Panc1 (cell line): ENCODE results near the gene IGSF21. TPM values are rescaled to one million over a fixed set of nuclear protein-coding genes. Genes with fewer than 3 reads are reported as not detected.

Source experiments
- ATAC-seq: fragments of 200-7000 bp; cut with Tn5 transposase; 2 replicates; pipeline ENCODE4 v1.9.1; 2020; ENCODE audit warnings: mild to moderate bottlenecking, moderate library complexity
- BruUV-seq: library from RNA; stranded (reverse); fragments of 400-500 nt; replicated peaks from 2 replicates; lab custom pipeline; 2021; lab: Mats Ljungman, UMichigan
- CTCF ChIA-PET: fragments of 300-600 bp; sonication (Branson Sonifier 250); formaldehyde crosslinking; loops from one replicate; lab custom pipeline; 2022; ENCODE audit warnings: antibody characterized with exemption; lab: Charles Lee
- POLR2A ChIA-PET: fragments of 300-600 bp; sonication (Branson Sonifier 250); formaldehyde crosslinking; loops from one replicate; lab custom pipeline; 2022; ENCODE audit warnings: antibody characterized with exemption; lab: Charles Lee
- DNase-seq: peaks from one replicate; pipeline ENCODE4 v3.0.0-alpha.2; 2010; ENCODE audit warnings: low read depth, low spot score
- H3K27ac ChIP-seq: 2 replicates; pipeline ENCODE4 v1.5.1; 2011; ENCODE audit warnings: mild to moderate bottlenecking, low read length, inconsistent platforms
- H3K27me3 ChIP-seq: fragments of 200-500 bp; sonication (Bioruptor generic); 2 replicates; pipeline ENCODE4 v1.6.0; 2014; ENCODE audit warnings: low read length, inconsistent platforms; ENCODE audit not compliant: control insufficient read depth, insufficient read depth
- H3K36me3 ChIP-seq: fragments of 200-500 bp; sonication (Bioruptor generic); 2 replicates; pipeline ENCODE4 v1.5.1; 2014; ENCODE audit warnings: inconsistent platforms, mild to moderate bottlenecking, low read length, moderate library complexity; ENCODE audit not compliant: control insufficient read depth, insufficient read depth
- H3K4me1 ChIP-seq: 2 replicates; pipeline ENCODE4 v1.5.1; 2011; ENCODE audit warnings: inconsistent platforms, mild to moderate bottlenecking, low read length, moderate library complexity; ENCODE audit not compliant: control insufficient read depth, insufficient read depth
- H3K4me3 ChIP-seq, 2 experiments: 2 replicates each; pipeline ENCODE4 v1.5.1; 2011 to 2012; ENCODE audit warnings: low read depth in 2 of 2, low read length in 2 of 2, mild to moderate bottlenecking in 2 of 2, inconsistent platforms in 1 of 2, moderate library complexity in 1 of 2
- H3K9me3 ChIP-seq: fragments of 200-500 bp; sonication (Bioruptor generic); 2 replicates; pipeline ENCODE4 v1.5.1; 2014; ENCODE audit warnings: low read depth, mild to moderate bottlenecking, inconsistent platforms, low read length, moderate library complexity; ENCODE audit not compliant: control insufficient read depth, insufficient read depth
- CTCF ChIP-seq: fragments of 450-650 bp; IDR thresholded peaks from 2 replicates; pipeline ENCODE4 v1.5.1; 2017; ENCODE audit warnings: mild to moderate bottlenecking
- POLR2AphosphoS5 ChIP-seq: IDR thresholded peaks from 2 replicates; pipeline ENCODE4 v1.6.1; 2012; ENCODE audit warnings: mild to moderate bottlenecking, low read depth, low read length, moderate library complexity
- REST ChIP-seq, 2 experiments: IDR thresholded peaks; 2 replicates each; pipeline ENCODE4 v1.6.1; 2011 to 2012; ENCODE audit warnings: low read depth in 2 of 2, control low read depth in 1 of 2, low read length in 1 of 2, mild to moderate bottlenecking in 1 of 2, moderate library complexity in 1 of 2; ENCODE audit not compliant: insufficient read depth in 1 of 2
- SIN3A ChIP-seq: IDR thresholded peaks from 2 replicates; pipeline ENCODE4 v1.6.1; 2012; ENCODE audit warnings: low read depth, mild to moderate bottlenecking, low read length, moderate library complexity, borderline replicate concordance; ENCODE audit not compliant: insufficient read depth
- TCF7L2 ChIP-seq: IDR thresholded peaks from 2 replicates; pipeline ENCODE4 v1.6.1; 2011; ENCODE audit warnings: mild to moderate bottlenecking, low read depth, low read length, inconsistent platforms
- in situ Hi-C: cut with HindIII; loops from 2 replicates; pipeline ENCODE4 v1.10.0; 2016; ENCODE audit warnings: low sequenced_read_pairs, low pct_unique_long_range_greater_than_20kb
- intact Hi-C: fragments of 100-400 bp; cut with micrococcal nuclease; formaldehyde crosslinking; loops from one replicate; pipeline ENCODE4 v1.10.0; 2022; ENCODE audit not compliant: unreplicated experiment
- total RNA-seq: library from RNA; stranded (reverse); gene quantifications from one replicate; pipeline ENCODE4 v1.2.1, GENCODE V29; 2021; ENCODE audit not compliant: unreplicated experiment

IGSF21 gene
- total RNA-seq, 1 experiment from 2014 or later, result not detected

GRCh38 chr1:18304151-18304869, 196.7 kb downstream of the IGSF21 start:
- in situ Hi-C loops, result no loop called here
- H3K27me3 ChIP-seq, result peaks cover 6% of the 10 kb centered on the region; the same call in 1 of the 2 replicates
- H3K4me3 ChIP-seq, result no peak overlapping the region
- ChIA-PET POLR2A (no interaction called here), CTCF (no interaction called here)
- no peaks in the 10 kb centered on the region for H3K9me3 ChIP-seq
- intact Hi-C loops, result loop anchor here (10.0 kb wide), 1 partner anchor 270 kb away; no protein-coding TSS in a partner anchor
- BruUV-seq, result no TSS peak
- TF ChIP-seq REST (IDR thresholded peaks at IDR 0.05; ENCODE audit: insufficient read depth in 1 of 2, low read depth in 2 of 2, low read length in 1 of 2), result no peak
- no peak for TF ChIP-seq TCF7L2
- no peak for TF ChIP-seq SIN3A
- TF ChIP-seq CTCF, result no peak
- TF ChIP-seq POLR2AphosphoS5, result no peak
- no peaks in the 10 kb centered on the region for H3K4me1 ChIP-seq
- H3K36me3 ChIP-seq, result no peaks in the 10 kb centered on the region
- no peak overlapping the region for H3K27ac ChIP-seq
- DNase-seq (no peak), ATAC-seq (no peak)

- BruUV-seq, result no TSS peak
Observed at GRCh38 chr1:18305182-18305795, 197.7 kb downstream of the IGSF21 start.

More at GRCh38 chr1:18305182-18305795, 197.7 kb downstream of the IGSF21 start:
- no peaks in the 10 kb centered on the region for H3K9me3 ChIP-seq
- H3K4me1 ChIP-seq, result no peaks in the 10 kb centered on the region
- intact Hi-C loops (loop anchor here (10.0 kb wide), 1 partner anchor 270 kb away; no protein-coding TSS in a partner anchor), in situ Hi-C loops (no loop called here)
- ChIA-PET CTCF (interaction anchor here (0.7 kb wide), 1 partner anchor 53 kb away, joined by 4 read pairs; no protein-coding TSS in a partner anchor), POLR2A (no interaction called here)
- no peak for TF ChIP-seq POLR2AphosphoS5
- TF ChIP-seq TCF7L2, result no peak
- TF ChIP-seq REST (IDR thresholded peaks at IDR 0.05; ENCODE audit: insufficient read depth in 1 of 2, low read depth in 2 of 2, low read length in 1 of 2), result no peak
- no peak for TF ChIP-seq CTCF
- TF ChIP-seq SIN3A, result no peak
- no peaks in the 10 kb centered on the region for H3K36me3 ChIP-seq
- H3K27ac ChIP-seq, result no peak overlapping the region
- H3K27me3 ChIP-seq, result peaks cover 3% of the 10 kb centered on the region; the same call in 1 of the 2 replicates
- DNase-seq (no peak), ATAC-seq (no peak)
- H3K4me3 ChIP-seq, result no peak overlapping the region
